ENCODE measurements around the gene USP6NL.

USP6NL gene

DNA sequence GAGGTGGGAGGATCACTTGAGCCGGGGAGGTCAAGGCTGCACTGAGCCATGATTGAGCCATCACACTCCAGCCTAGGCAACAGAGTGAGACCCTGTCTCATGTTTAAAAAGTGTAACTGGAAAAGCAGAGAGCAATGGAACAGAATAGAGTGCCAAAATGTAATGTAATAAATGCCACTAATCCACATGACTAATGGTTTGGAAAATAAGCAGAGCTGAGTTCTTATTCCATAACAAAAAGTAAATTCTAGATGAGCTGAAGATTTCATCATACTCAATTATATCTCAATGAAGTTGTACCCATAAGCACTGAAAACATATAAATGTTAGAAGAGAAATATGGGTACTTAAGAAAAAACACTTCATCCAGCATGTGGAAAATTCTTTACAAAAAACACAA, 132.6 kb downstream of the USP6NL start:
- TF ChIP-seq, protein P1, sequence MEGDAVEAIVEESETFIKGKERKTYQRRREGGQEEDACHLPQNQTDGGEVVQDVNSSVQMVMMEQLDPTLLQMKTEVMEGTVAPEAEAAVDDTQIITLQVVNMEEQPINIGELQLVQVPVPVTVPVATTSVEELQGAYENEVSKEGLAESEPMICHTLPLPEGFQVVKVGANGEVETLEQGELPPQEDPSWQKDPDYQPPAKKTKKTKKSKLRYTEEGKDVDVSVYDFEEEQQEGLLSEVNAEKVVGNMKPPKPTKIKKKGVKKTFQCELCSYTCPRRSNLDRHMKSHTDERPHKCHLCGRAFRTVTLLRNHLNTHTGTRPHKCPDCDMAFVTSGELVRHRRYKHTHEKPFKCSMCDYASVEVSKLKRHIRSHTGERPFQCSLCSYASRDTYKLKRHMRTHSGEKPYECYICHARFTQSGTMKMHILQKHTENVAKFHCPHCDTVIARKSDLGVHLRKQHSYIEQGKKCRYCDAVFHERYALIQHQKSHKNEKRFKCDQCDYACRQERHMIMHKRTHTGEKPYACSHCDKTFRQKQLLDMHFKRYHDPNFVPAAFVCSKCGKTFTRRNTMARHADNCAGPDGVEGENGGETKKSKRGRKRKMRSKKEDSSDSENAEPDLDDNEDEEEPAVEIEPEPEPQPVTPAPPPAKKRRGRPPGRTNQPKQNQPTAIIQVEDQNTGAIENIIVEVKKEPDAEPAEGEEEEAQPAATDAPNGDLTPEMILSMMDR (IDR thresholded peaks at IDR 0.05; ENCODE audit: control insufficient read depth, insufficient read depth, low read depth, low read length, missing control alignments) = no peak
- no peak for DNase-seq (ENCODE audit: low read depth)
- H3K4me3 ChIP-seq (ENCODE audit: control insufficient read depth, low read depth, low read length) = no peak overlapping the region

DNA sequence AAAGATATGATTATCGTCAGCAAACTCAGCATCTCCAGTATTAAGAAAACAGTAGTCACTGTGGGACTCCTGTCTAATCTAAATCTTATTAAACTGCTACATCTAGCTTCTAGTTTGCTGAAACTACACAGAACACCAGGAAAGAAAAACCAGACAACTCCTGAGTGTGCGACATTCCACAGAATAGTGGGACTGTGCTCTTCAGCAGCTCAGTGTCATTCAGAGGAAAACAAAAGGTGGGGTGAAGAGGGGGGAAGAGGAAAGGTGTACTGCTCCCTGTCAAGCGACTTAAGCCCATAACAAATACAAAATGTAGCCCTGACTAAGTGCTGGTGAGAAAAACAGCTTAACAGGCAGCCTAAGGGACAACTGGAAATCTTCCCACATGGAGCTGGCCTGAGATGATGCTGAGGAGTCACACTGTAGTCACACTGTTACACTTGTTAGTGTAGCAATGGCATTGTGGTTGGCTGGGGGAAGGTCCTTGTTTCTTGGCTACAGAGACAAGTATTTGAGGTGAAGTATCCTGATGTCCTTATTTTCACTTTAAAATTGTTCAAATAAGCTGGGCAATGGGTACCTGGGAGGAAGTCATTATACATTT, 135.5 kb downstream of the USP6NL start:
- no peak overlapping the region for H3K4me3 ChIP-seq (ENCODE audit: control insufficient read depth, low read depth, low read length)
- no peak for DNase-seq (ENCODE audit: low read depth)
- TF ChIP-seq, protein P1 (IDR thresholded peaks at IDR 0.05; ENCODE audit: control insufficient read depth, insufficient read depth, low read depth, low read length, missing control alignments) = no peak

DNA sequence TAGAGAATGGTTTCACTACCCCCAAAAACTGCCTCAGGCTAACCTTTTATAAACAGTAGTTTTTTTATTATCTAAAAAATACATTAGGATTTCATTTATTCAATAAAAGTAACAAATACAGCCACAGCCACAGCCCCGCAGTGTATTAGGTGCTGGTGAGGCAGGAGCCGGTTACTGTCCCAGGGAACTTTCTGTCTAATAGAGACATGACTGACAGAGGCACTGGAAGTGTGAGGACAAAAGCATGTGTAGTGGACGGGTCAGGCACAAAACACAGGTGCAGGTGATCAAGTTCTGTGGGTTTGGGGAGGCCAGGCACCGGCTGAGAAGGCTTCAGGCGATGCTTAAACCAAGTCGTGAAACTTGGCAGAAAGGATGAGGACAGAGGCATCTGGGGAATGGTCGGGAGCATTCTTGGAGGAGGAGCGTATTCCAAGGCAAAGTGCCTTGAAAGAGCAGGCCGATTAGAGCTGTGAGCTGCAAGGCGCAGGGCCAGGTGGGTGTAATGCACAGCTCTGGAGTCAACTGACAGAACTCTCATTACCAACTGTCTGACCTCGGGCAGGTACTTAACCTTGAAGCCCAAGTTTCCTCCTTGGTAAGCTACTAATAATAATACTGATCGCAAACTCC, 138.2 kb downstream of the USP6NL start:
- TF ChIP-seq, protein P1 (IDR thresholded peaks at IDR 0.05; ENCODE audit: control insufficient read depth, insufficient read depth, low read depth, low read length, missing control alignments) = no peak
- no peak overlapping the region for H3K4me3 ChIP-seq (ENCODE audit: control insufficient read depth, low read depth, low read length)
- no peak for DNase-seq (ENCODE audit: low read depth)

GRCh38 chr10:11472158-11472753, 139.2 kb downstream of the USP6NL start:
- no peak for DNase-seq (ENCODE audit: low read depth)
- TF ChIP-seq, protein P1 (IDR thresholded peaks at IDR 0.05; ENCODE audit: control insufficient read depth, insufficient read depth, low read depth, low read length, missing control alignments) = peak; percentile 76
- no peak overlapping the region for H3K4me3 ChIP-seq (ENCODE audit: control insufficient read depth, low read depth, low read length)

GRCh38 chr10:11469575-11470391, 141.7 kb downstream of the USP6NL start:
- H3K4me3 ChIP-seq (ENCODE audit: control insufficient read depth, low read depth, low read length) = no peak overlapping the region
- TF ChIP-seq, protein P1 (IDR thresholded peaks at IDR 0.05; ENCODE audit: control insufficient read depth, insufficient read depth, low read depth, low read length, missing control alignments) = no peak
- no peak for DNase-seq (ENCODE audit: low read depth)

DNA sequence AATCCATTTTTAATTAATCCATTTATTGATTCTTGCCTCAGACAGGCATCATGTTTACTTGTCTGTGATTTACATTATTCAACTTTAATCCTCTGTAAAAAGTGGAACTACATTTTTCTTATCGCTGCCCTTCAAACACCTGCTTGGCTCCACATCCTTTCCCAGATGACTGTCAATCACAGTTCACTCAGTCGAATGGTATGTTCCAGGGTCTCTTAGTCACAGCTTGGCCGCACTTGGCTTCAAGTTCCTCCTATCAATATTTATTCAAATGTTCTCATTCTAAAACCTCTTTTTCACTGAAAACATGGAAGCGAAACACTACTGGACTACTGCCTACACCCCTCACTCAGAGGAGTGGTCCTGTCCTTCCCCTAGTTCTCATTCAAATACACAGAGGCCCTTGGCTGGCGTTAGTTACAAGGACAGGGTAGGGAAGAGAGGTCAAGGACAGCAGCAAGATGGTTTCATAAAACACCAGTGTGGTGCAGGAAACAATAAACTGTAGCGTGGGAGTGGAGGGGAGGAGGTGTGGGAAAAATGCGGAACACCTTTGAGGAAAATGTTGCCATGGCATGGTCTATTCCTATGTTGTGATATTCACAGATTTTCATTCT, 143.2 kb downstream of the USP6NL start:
- TF ChIP-seq, protein P1 (IDR thresholded peaks at IDR 0.05; ENCODE audit: control insufficient read depth, insufficient read depth, low read depth, low read length, missing control alignments) = no peak
- H3K4me3 ChIP-seq (ENCODE audit: control insufficient read depth, low read depth, low read length) = no peak overlapping the region
- DNase-seq (ENCODE audit: low read depth) = no peak
